M059J (cell line): ENCODE measurements around the gene GABBR2. TPM values are rescaled to one million over a fixed set of nuclear protein-coding genes. Genes with fewer than 3 reads are reported as not detected.
"Not testable (repeated sequence)": the region's sequence is repeated elsewhere in the genome, so short reads cannot be mapped to it uniquely, and the experiment has no call there.

ENCODE experiments used
- DNase-seq: peaks from one replicate; pipeline ENCODE4 v3.0.0-alpha.2; 2012; ENCODE audit warnings: low read depth
- total RNA-seq: library from RNA; depleted of rRNA; stranded (reverse); fragments of >200 nt; shearing (Covaris generic); gene quantifications from 2 replicates; pipeline ENCODE4 v1.2.3, GENCODE V29; 2014

GABBR2 gene
- total RNA-seq, 1 experiment from 2014 or later, result not detected

DNA sequence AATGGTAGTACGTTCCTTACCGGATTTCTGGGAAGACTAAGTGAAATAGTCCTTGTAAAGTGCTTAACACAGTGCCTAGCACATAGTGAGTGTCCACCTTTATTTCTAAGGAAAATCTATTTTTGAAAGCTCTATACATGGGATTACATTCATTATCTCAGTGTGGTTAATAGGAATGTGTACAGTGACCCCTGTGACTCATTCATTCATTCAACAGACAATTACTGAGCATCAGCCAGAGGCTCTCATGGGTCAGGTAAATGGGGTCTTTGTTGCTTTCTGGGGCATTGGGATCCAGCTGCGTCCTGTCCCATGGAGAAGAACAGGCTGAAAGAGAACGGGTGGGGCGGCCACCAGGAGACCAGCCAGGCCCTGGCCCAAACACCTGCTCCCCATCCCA lies 227.1 kb downstream of the GABBR2 start:
- peak; percentile 21 for DNase-seq

DNA sequence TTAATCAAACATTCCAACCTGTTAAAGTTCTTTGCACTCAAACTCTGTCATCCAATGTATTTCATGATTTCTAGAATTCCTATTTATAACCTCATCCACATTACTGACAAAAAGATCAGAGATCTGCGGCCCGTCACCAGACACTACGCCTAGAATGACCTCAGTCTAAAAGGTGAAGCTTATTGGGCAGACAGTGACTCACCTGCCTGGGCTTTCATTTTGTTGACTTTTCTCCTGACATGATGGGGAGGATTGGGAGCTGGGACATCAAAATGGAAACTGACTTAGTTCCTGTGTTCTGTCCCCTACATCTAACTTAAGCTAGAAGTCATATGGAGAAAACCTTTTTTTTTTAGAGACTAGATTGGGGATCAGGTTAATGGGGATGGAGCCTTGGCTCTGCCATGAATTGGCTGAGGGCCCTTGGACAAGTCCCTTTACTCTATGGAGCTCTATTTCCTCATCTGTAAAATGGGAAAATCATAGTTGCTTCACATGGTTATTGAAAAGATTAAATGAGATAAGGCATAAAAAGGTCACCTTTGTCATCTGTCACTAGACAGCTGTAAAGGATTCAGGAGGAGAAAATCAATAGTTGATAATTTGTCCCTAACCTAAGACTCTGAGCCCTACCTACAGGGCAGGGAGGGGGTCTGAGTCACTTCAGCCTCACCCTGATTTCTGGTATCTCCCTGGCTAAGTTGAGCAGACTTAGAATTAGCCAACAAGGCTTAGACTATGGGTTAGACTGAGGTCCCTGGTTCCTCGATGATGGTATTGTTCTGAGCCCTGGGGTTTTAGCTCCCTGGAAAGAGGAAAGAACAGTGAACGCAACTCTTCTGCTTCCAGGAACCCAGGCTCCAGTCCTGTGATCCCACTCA lies 228.5 kb downstream of the GABBR2 start:
- peak; percentile 72 for DNase-seq

DNA sequence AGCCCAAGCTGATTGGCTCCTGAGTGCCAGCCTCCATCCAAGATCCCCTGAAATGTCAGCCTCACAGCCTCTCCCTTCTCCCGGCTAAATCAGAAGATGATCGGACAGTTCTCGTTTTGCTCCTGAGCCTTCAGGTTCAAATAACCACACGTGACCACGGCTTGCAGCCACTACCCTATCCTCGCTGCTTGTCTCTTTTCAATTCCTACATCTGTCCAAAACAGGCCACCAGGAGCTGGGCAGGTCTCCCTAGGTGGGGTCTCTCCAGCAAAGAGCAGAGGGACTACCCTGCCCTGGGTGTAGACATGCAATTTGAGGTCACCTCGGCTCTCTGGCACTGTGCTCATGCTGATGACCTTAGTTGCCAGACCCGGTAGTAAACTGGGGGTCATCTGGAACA lies 229.3 kb downstream of the GABBR2 start:
- no peak for DNase-seq

DNA sequence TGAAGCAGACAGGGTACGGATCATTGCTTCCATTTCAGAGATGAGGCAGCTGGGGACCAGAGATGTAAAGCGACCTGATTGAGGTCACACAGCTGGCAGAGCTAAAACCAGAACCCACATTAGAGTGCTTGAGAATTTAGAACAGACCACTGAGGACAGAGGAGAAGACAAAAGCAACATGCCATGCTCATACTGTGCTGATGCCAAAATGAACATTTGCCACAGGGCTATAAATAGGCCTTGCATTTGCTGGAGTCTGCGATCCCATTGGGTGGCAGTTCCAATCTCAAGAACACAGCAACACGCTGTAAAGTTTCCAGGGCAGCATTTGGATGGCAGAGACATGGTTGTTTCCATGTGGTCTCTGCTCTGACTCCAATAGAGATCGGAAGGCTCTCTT lies 230.9 kb downstream of the GABBR2 start:
- DNase-seq, result no peak

DNA sequence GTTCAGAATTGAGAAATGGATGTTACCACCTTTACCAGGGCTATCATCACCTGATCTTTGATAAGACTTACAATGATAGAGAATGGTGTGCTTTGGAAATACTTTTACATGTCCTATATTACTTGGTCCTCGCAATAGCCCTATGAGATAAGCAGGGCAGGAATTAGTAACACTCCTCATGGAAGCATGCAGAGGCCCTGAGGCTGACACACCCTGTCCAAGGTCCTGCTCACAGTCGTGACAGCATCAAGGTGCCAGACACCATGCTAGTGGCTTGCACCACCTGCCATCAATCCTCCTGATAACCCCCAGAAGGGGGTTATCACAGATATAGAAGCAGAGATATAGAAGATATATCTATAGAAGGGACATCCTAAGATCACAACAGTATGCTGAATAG lies 236.5 kb downstream of the GABBR2 start:
- no peak for DNase-seq

DNA sequence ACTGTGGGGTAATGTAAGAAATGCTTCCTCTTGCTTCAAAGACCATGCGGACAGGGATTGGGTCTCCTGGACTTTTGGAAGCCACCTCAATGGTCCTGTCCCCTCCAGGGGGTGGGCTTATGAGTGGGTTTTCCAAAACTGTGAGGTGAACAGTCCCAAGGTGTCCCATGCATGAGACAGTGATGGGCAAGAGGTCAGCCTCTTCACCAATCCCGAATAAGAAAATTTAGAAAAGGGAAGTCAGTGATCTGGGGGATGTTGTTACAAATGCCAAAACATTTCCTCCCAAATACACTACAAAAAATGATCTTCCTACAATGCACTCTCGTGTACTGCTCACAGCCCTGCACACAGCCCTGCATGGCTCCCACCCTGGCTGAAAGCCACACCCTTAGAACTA lies 237.6 kb downstream of the GABBR2 start:
- DNase-seq, result no peak

DNA sequence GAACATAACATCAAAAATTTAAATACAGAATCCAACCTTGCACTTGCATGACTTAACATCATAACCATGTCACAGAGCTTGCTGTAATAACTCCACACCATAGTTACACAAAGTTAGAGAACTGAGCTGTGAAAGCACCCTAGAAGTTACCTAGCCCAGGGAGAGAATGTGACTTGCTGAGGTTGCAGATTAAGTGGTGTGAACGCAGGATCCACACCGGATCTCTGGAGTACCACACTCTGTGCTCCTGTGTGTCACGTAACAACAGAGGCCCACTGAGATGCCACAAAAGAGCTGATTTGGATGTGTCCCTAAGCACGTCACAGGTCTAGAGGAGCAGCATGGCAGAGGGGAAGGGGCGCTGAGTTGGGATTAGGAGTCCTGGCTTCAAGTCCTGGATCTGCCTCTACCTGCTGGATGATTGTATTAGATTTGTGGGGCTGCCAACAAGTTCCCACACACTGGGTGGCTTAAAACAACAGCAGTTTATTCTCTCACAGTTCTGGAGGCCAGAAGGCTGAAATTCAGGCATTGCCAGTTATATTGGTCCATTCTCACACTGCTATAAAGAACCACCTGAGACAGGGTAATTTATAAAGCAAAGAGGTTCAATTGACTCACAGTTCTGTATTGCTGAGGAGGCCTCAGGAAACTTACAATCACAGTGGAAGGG lies 240.0 kb downstream of the GABBR2 start:
- DNase-seq, result no peak

DNA sequence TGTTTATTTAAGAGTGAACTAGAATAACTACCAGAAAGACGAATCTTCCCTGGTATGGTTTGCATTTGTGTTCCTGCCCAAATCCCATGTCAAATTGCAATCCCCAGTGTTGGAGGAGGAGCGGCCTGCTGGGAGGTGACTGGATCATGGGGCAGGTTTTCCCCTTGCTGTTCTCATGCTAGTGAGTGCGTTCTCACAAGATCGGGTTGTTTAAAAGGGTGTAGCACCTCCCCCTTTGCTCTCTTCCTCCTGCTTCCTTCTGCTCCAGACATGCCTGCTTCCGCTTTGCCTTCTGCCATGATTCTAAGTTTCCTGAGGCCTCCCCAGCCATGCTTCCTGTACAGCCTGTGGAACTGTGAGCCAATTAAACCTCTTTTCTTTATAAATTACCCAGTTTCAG lies 242.9 kb downstream of the GABBR2 start:
- no peak for DNase-seq

DNA sequence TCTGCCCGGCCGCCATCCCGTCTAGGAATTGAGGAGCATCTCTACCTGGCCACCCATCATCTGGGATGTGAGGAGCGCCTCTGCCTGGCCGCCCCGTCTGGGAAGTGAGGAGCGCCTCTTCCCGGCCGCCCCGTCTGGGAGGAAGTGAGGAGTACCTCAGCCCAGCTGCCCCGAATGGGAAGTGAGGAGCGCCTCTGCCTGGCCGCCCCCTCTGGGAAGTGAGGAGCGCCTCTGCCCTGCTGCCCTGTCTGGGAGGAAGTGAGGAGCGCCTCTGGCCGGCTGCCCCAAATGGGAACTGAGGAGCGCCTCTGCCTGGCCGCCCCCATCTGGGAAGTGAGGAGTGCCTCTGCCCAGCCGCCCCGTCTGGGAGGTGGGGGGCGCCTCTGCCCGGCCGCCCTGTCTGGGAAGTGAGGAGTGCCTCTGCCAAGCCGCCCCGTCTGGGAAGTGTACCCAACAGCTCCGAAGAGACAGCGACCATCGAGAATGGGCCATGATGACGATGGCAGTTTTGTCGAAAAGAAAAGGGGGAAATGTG lies 244.5 kb downstream of the GABBR2 start:
- DNase-seq, result not testable (repeated sequence)

DNA sequence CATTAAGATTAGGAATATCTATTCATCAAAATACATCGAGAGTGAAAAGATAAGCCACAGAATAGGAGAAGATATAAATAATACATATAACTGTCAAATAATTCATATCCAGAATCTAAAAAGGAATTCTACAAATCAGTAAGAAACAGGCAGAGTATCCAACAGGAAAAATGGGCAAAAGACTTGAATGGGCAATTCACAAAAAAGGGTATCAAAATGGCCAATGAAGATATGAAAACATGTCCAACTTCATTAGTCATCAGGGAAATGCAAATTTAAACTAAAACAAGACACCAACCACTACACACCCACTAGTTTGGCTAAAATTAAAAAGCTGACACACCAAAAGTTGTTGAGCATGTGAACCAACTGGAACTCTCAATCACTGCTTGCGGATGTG lies 246.4 kb downstream of the GABBR2 start:
- DNase-seq, result no peak

DNA sequence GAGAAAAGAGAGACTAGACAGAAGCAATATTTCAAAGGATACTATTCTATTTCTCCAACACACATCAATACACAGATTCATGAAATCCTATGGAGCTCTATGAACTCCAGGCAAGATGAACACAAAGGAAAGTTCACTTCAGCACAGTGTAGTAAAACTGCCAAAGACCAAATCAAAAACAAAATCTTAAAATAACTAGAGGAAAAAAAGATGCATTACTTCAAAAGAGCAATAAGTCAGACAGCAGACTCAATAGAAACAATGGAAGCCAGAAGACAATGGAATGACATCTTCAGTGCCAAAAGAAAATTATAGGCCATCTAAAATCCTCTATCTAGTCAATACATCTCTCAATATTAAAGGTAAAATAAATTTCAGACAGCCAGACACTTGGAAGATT lies 248.0 kb downstream of the GABBR2 start:
- DNase-seq, result no peak

DNA sequence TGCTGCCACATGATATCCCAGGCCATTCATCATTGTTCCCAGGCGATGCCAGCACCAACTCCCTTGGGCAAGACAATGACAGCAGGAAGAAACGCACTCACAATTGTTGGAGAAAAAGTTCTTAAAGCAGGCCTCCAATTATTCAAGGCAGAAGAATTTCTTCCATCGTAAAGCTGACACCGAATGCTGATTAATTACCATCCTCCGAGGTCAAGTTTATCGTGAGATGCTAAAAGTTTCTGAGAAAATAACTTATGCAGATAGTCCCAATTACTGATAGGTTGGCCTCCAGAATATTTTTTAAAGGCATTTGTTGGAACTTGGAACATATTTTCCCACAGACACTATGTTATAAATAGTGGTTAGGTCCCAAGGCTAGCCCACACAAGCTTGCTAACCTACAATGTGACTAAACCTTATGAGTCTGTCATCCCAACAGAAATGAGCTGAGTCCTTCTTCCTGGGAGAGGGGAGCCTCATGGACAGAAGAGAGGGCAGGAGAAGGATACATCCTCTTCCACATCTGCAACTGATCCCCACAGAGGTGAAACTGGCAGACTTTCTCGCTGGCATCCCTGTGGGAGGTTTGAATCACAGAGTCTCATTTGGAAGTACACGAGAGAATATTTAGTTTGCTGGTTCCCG lies 250.9 kb downstream of the GABBR2 start:
- peak; percentile 38 for DNase-seq

DNA sequence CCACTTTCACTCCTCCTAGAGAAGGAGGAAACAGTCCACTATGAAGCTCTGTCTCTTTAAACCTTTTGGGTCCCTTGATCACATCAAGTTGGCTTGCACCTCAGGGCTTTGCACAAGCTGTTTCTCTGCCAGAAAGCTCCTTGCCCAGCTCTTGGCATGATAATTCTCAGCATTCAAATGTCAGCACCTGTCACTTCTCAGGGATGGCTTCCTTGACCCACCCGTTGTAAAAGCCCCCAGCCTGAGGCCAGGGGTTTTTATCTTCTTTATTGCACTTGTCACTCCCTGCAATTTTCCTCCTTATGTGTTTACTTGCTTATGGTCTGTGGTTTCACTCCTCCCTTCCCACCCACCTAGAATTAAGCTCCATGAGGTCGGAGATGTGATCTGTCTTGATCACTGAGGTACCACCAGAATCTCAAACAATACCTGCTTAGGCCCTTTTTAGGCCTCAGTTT lies 252.6 kb downstream of the GABBR2 start:
- no peak for DNase-seq

DNA sequence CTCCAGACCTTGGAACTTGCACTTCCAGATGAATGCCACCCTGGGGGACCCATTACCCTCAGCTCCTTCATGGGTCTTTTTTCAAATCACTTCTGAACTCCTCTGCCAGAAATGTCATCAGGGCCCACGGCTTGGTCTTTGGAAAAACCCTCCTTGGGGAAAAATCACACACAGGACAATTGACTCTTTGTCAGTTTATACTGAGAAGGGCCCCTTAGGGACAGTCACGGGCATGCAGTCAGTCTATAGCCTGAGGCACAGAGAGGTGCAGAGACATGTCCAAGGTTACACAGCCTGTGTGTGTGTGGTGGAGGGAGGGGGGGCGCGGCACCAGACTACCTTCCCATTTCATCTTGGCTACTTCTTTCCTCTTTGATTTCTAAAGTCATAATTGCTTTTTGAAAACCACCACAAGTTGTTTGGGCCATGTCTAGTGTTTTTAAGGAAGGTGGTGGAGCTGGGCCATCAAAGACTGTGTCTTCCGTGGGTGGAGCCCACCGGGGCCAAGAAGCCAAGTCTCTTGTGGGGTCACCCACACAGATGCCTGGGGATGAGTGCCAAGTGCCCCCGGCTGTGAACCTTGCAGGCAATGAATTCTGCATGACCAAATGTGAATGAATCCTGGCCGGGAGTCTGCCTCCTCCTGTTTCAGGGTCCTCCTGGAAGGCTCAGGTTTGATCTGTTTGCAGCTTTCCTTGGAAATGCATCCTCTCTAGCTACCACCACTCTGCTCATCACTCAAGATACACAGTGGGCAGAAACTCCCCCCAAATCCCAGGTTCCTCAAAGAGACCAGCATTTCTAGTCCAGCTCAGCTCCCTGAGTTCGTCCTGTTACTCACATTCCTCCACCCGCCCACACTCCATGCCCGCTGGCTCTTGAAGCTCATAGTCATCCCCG lies 253.2 kb downstream of the GABBR2 start:
- peak; percentile 57 for DNase-seq

DNA sequence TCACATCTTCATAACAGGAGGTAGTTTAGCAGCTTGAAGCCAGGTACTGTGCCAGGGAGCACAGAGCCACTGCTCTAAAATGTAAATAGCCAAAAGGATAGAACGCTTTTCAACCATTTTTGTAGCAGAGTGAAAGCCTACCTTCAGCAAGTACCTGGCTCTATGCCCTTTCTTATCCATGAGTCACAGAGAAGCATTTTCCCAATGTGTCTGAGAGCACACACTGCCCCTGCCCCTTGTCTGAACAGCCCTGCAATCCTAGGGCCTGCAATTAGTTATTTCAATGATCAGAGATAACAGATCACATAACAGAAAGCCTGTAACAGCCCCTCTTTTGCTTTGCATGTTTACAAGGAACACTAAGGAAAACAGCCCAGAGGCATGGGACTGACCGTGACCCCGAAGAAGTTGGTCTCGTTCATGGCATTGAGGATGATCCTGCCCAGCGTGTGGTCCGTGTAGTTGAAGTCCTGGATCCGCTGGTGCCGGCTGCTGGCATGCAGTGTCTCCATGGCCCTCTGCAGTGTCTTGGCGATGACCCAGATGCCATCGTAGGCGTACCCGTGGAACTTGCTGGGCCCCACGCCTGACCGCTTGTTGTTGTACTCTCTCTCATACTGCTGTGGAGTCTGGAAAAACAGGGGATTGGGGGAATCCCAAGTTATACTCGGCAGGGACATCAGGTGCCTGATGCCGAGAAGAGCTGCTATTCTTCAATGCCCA lies 255.0 kb downstream of the GABBR2 start:
- peak; percentile 50 for DNase-seq

DNA sequence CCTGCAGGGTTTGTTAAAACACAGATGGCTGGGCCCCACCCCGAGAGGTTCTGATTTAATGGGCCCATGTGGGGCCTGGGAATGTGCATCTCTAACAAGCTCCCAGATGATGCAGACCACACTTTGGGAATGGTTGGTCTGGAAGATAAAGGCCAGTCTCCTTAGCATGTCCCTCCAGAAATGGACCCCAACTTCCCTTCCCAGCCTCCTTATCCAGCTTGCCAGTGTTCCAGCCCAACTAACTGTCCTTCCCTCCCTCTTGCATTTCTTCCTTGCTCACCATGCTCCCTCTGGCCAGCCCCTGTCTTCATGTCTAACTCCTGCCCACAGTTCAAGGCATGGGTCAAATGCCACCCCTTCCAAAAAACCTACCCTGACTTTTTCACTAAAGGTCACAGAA lies 257.2 kb downstream of the GABBR2 start:
- no peak for DNase-seq

DNA sequence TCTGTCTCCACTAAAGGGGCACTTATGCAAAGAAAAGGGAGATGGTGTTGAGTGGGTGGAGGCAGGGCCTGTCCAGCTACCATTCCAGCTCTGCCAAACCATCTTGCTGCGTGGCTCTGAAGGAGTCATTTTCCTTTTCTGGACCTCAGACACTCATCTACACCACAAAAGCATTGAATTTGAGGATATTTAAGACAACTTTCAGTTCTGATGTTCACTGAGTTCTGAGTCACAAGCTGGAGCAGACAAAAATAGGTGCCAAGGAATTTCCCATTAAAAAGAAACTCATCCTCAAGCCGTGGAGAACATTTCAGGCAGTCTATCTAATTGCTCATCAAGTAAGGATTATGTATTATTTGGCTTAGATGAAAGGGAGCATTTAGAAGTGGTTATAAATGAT lies 258.2 kb downstream of the GABBR2 start:
- DNase-seq, result peak; percentile 61

DNA sequence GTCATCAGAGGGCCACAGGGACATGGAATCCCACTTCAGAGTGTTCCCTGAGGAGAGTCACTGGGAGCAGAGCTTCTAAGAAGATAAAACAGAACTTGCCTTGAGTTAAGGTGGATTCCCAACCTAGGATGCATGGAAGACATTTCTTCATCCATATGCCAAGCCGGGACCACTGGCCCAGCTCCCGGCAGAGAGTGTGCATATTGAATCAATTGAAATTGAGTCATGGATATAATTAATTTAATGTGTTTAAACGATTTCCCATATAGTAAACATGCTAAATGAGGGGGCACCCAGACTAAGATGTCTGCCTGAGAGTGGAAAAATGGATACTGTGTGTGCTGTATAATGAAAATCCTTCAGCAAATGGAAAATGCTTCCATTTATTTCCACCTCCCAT lies 258.9 kb downstream of the GABBR2 start:
- no peak for DNase-seq

DNA sequence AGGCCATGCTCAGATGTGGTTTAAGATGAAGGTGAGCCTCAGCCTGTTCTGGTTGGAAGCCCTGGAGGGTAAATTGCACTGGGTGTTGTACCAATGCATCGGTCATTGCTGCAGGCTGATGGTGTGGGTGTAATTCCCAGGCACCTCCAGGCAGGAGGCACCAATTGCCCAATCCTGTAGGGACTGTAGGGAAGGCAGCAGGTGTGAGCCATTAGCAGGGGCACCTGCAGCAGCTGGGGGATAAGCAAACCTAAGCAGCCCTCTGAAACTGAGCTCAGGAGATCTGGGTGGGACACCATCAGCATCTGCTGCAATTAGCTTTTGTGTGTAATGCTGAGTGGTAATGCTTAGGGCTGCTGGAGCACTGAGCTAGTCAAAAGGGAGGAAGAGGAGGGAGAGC lies 263.2 kb downstream of the GABBR2 start:
- DNase-seq, result no peak

DNA sequence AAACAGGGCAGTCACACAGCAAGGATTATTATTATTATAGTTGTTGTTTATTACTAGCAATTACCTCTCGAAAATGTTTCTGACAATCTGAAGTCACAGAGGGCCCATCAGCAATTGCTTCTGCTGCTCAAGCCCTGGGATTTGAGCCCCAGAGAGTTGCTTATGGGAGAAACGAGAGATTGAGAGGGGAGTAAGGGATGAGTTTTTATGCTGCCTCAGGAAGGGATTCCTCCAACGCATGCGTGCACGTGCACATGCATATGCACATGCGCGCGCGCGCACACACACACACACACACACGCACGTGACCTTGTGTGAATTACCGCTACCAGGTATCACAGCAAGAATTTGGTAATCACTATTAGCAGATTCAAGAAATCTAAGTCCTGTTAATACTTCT lies 264.1 kb downstream of the GABBR2 start:
- DNase-seq, result no peak

DNA sequence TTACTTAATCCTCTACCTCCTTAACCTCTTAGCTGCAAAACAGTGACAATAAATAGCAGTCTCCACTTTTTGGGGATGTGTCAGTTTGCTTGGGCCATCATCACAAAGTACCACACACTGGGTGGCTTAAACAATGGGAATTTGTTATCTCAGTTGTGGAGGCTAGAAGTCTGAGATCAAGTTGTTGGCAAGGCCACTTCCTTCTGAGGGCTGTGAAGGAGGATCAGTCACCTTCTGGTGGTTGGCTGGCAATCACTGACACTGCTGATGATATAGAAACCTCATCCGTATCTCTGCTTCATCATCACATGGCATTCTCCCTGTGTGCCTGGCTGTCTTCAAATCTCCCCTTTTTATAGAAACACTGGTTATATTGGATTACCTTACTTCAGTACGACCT lies 266.2 kb downstream of the GABBR2 start:
- DNase-seq, result no peak
